IPS-18a (cell line): ENCODE measurements around the gene JAZF1.

ENCODE experiments used
- H3K27ac ChIP-seq: one replicate; pipeline ENCODE4 v1.5.1; 2013; ENCODE audit warnings: low read length
- H3K27me3 ChIP-seq: one replicate; pipeline ENCODE4 v1.6.1; 2013; ENCODE audit warnings: mild to moderate bottlenecking, low read length; ENCODE audit not compliant: control insufficient read depth, insufficient read depth
- H3K36me3 ChIP-seq: one replicate; pipeline ENCODE4 v1.6.1; 2013; ENCODE audit warnings: low read depth, low read length; ENCODE audit not compliant: control insufficient read depth
- H3K4me1 ChIP-seq: one replicate; pipeline ENCODE4 v1.6.1; 2013; ENCODE audit warnings: low read depth, low read length; ENCODE audit not compliant: control insufficient read depth
- H3K4me3 ChIP-seq: one replicate; pipeline ENCODE4 v1.5.1; 2013; ENCODE audit warnings: low read length
- H3K9ac ChIP-seq: one replicate; pipeline ENCODE4 v1.6.1; 2013; ENCODE audit warnings: mild to moderate bottlenecking, low read length, moderate library complexity
- H3K9me3 ChIP-seq: one replicate; pipeline ENCODE4 v1.6.1; 2013; ENCODE audit warnings: low read depth, low read length; ENCODE audit not compliant: control insufficient read depth

Gene JAZF1

GRCh38 chr7:28174901-28175661 lies 5.5 kb downstream of the JAZF1 start:
- no peaks in the 10 kb centered on the region for H3K9me3 ChIP-seq
- H3K9ac ChIP-seq = no peak overlapping the region
- H3K27ac ChIP-seq = no peak overlapping the region
- H3K4me1 ChIP-seq = peaks cover 21% of the 10 kb centered on the region
- peaks cover 11% of the 10 kb centered on the region for H3K27me3 ChIP-seq
- no peak overlapping the region for H3K4me3 ChIP-seq
- H3K36me3 ChIP-seq = no peaks in the 10 kb centered on the region

- H3K9ac ChIP-seq = no peak overlapping the region
These were observed 6.2 kb downstream of the JAZF1 start for GRCh38 chr7:28174442-28174841.

GRCh38 chr7:28173531-28173930 lies 7.1 kb downstream of the JAZF1 start:
- Histone ChIP-seq H3K27ac (no peak overlapping the region), H3K27me3 (peaks cover 3% of the 10 kb centered on the region), H3K36me3 (no peaks in the 10 kb centered on the region), H3K9ac (no peak overlapping the region), H3K9me3 (no peaks in the 10 kb centered on the region), H3K4me3 (no peak overlapping the region), H3K4me1 (peaks cover 22% of the 10 kb centered on the region)

More at GRCh38 chr7:28174442-28174841, 6.2 kb downstream of the JAZF1 start:
- H3K4me1 ChIP-seq = peaks cover 23% of the 10 kb centered on the region
- H3K9me3 ChIP-seq = no peaks in the 10 kb centered on the region
- no peak overlapping the region for H3K4me3 ChIP-seq
- peaks cover 11% of the 10 kb centered on the region for H3K27me3 ChIP-seq
- H3K36me3 ChIP-seq = no peaks in the 10 kb centered on the region
- H3K27ac ChIP-seq = no peak overlapping the region

- Histone ChIP-seq H3K4me1 (peaks cover 22% of the 10 kb centered on the region), H3K27me3 (no peaks in the 10 kb centered on the region), H3K36me3 (no peaks in the 10 kb centered on the region), H3K27ac (no peak overlapping the region), H3K9ac (no peak overlapping the region), H3K9me3 (no peaks in the 10 kb centered on the region), H3K4me3 (no peak overlapping the region)
These were observed 7.6 kb downstream of the JAZF1 start for GRCh38 chr7:28172958-28173357.

- H3K9ac ChIP-seq = no peak overlapping the region
- H3K27ac ChIP-seq = no peak overlapping the region
- no peak overlapping the region for H3K4me3 ChIP-seq
- H3K9me3 ChIP-seq = no peaks in the 10 kb centered on the region
- no peaks in the 10 kb centered on the region for H3K27me3 ChIP-seq
- H3K36me3 ChIP-seq = no peaks in the 10 kb centered on the region
- H3K4me1 ChIP-seq = peaks cover 22% of the 10 kb centered on the region
These were observed 9.9 kb downstream of the JAZF1 start for GRCh38 chr7:28170701-28171100.

GRCh38 chr7:28169230-28169629 lies 11.4 kb downstream of the JAZF1 start:
- no peaks in the 10 kb centered on the region for H3K9me3 ChIP-seq
- H3K4me3 ChIP-seq = no peak overlapping the region
- no peaks in the 10 kb centered on the region for H3K27me3 ChIP-seq
- no peak overlapping the region for H3K27ac ChIP-seq
- H3K9ac ChIP-seq = no peak overlapping the region
- peaks cover 22% of the 10 kb centered on the region for H3K4me1 ChIP-seq
- no peaks in the 10 kb centered on the region for H3K36me3 ChIP-seq

GRCh38 chr7:28168393-28169158 lies 12.0 kb downstream of the JAZF1 start:
- H3K27ac ChIP-seq = no peak overlapping the region
- H3K36me3 ChIP-seq = no peaks in the 10 kb centered on the region
- H3K4me1 ChIP-seq = peaks cover 22% of the 10 kb centered on the region
- no peaks in the 10 kb centered on the region for H3K27me3 ChIP-seq
- no peak overlapping the region for H3K9ac ChIP-seq
- H3K4me3 ChIP-seq = no peak overlapping the region
- no peaks in the 10 kb centered on the region for H3K9me3 ChIP-seq

GRCh38 chr7:28166982-28167715 lies 13.4 kb downstream of the JAZF1 start:
- Histone ChIP-seq H3K27ac (no peak overlapping the region), H3K4me1 (peaks cover 16% of the 10 kb centered on the region), H3K9me3 (no peaks in the 10 kb centered on the region), H3K4me3 (no peak overlapping the region), H3K9ac (no peak overlapping the region), H3K36me3 (no peaks in the 10 kb centered on the region), H3K27me3 (no peaks in the 10 kb centered on the region)

- Histone ChIP-seq H3K4me1 (peaks cover 14% of the 10 kb centered on the region), H3K4me3 (no peak overlapping the region), H3K9me3 (no peaks in the 10 kb centered on the region), H3K36me3 (no peaks in the 10 kb centered on the region), H3K9ac (no peak overlapping the region), H3K27ac (no peak overlapping the region), H3K27me3 (no peaks in the 10 kb centered on the region)
These were observed 14.3 kb downstream of the JAZF1 start for GRCh38 chr7:28165961-28166955.

GRCh38 chr7:28165261-28165660 lies 15.3 kb downstream of the JAZF1 start:
- H3K4me1 ChIP-seq = peaks cover 5% of the 10 kb centered on the region
- H3K27me3 ChIP-seq = no peaks in the 10 kb centered on the region
- H3K27ac ChIP-seq = no peak overlapping the region
- no peak overlapping the region for H3K4me3 ChIP-seq
- no peaks in the 10 kb centered on the region for H3K9me3 ChIP-seq
- no peaks in the 10 kb centered on the region for H3K36me3 ChIP-seq
- no peak overlapping the region for H3K9ac ChIP-seq
